HG02642 (cell line): ENCODE measurements around the gene RPTOR.
"Not testable (repeated sequence)": the region's sequence is repeated elsewhere in the genome, so short reads cannot be mapped to it uniquely, and the experiment has no call there.

Source experiments
- ATAC-seq: cut with Tn5 transposase; IDR thresholded peaks from one replicate; pipeline ENCODE4 v1.9.1; 2021; ENCODE audit warnings: mild to moderate bottlenecking; ENCODE audit not compliant: unreplicated experiment, poor library complexity

The RPTOR gene

DNA sequence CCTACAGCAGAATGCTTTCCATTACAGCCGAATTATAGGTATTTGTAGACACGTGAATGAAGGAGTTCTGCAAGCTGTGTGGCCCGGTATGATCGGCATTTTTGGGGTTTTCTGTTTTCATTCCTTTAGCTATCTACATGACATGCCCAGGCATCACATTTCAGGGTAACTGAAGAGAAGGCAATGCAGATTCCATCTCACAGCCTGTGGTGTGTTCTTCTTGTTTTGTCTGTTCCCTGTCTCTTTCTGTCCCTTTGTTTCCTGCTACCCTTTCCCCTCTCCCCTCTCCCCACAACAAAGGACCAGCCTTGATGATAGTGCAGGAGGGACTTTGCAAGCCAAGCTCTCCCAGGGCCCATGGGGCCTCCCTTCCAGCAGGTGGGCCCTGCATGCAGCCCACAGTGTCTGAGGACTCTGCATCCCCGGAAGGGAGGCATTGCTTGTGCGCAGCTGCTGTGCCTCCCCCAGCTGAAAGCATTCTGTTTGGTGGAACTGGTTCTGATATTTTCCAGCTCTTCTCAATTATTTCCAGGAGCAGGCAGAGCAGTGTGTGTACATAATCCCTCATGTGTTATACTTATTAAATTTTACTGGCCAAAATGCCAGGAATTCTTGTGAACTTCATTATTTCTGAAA, 207.4 kb downstream of the RPTOR start:
- ATAC-seq, result no peak

DNA sequence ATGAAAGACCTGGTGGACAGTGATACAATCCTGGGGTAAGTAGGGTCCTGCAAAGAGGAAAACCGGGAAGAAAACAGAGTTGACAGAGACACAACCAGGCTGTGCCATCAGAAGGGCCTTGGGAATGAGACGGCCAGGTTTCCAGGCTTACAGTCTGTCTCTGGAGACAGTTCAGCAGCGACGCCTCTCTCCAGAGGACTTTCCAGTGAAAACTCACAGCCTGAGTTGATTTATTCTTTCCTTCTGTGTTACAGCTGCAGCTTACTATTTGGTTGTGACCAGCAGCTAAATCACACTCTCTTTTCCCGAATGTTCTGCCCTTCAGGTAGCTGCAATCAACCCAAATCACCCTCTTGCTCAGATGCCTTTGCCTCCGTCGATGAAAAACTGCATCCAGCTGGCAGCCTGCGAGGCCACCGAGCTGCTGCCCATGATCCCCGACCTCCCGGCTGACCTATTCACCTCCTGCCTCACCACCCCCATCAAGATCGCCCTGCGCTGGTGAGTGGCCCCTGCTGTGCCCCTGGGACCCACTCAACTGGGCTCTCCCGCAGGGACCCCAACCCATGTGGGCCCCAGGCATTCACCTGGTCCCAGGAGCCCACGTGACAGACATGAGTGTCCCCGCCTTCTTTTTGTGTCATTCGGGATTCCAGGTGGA, 209.2 kb downstream of the RPTOR start:
- no peak for ATAC-seq

DNA sequence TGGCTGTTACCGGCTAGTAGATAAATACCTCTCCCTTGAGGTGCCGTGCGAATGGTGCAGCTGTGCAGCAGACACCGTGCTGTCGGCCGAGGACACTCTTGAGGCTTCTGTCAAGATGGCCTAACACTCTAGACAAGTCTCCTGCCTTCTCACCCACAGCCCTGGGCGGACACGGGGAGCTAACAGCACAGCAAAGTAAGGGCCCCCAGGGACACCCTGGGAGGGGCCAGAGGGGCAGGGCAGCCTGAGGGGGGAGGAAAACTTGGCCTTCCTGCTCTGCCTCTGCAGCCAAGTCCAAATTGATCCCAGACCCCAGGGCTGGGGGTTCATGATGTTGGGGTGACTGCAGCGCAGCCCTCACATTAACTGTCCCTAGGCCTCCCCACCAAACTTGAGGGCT, 210.2 kb downstream of the RPTOR start:
- ATAC-seq, result no peak

- ATAC-seq, result no peak
Measured at GRCh38 chr17:80755650-80756405, 211.2 kb downstream of the RPTOR start.

DNA sequence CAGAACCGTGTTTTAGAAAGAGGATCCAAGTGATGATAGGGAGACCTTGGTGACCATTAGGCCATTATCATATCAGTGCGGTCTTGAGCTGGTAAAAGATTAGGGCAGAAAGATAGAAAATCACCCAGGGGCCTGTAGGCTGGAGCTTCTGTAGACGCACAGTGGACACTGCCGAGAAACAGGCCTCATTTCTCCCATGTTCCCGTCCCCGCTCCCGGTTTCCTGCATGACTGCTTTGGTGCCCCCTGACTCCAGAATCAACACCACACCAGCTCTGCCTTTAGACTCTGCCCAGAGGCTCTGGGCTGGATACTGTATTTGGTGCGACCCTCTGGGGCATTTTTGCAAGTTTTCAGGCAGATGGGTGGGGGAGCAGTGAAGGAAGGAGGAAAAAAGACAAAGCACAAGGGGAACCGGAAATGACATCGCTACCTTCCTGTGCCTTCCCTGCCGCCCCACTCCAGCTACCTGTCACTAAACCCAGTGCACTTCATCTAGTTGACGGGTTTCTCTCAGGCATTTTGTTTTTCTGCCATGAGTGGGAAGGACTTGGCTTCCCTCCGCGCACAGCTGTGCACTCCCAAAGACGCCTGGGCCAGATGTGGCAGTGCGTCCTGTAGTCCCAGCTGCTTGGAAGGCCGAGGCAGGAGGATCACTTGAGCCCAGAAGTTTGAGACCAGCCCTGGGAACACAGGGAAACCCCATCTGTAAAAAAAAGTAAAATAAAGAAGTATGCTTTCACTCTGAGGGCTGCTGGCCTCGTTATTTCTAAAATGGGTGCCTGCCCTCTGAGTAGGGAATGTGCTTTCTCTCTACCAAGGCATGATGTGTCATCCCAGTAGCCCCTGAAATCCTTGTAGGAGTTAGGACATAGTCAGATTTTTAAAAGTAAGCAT, 214.1 kb downstream of the RPTOR start:
- no peak for ATAC-seq

GRCh38 chr17:80759377-80759673, 214.7 kb downstream of the RPTOR start:
- ATAC-seq, result no peak

- ATAC-seq, result no peak
Measured at GRCh38 chr17:80760511-80760911, 215.9 kb downstream of the RPTOR start.

- no peak for ATAC-seq
Measured at GRCh38 chr17:80761110-80761871, 216.7 kb downstream of the RPTOR start.

- ATAC-seq, result no peak
Measured at GRCh38 chr17:80762076-80762475, 217.4 kb downstream of the RPTOR start.

- no peak for ATAC-seq
Measured at GRCh38 chr17:80763293-80763867, 218.7 kb downstream of the RPTOR start.

- ATAC-seq, result not testable (repeated sequence)
Measured at GRCh38 chr17:80764627-80765145, 220.0 kb downstream of the RPTOR start.

DNA sequence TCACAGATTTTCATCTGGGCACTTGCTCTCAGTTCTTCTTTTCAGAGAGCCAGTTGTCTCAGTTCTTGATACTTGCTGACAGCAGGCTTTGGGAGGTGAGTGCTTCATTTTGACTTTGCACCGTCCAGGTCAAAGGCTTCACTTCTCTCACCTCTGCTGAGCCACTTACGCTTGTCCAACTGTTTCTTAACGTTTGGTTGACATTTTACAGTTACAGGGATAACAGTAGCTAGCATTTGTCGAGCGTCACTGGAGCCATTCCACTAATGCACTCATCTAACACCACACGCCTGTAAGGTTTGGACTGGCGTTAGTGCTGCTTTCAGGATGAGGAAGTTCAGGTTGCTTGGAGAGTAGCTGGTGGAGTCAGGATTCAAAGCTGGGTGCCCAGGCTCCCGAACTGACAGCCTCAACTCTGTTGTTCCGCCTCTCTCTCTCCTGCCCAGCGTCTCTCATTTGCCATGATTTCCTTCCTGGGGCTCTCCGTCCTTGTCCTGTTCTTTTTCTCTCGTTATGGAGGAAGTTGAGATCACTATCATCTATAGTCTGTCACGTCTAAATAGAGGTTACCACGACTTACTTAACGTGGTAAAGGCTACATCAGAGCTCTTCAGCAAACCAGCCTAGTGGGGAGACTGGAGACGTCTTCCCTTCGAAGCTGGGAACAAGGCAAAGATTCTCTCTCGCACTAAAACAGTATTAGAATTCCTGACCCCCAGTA, 220.8 kb downstream of the RPTOR start:
- ATAC-seq, result no peak

- ATAC-seq, result no peak
Measured at GRCh38 chr17:80766290-80766855, 221.7 kb downstream of the RPTOR start.

DNA sequence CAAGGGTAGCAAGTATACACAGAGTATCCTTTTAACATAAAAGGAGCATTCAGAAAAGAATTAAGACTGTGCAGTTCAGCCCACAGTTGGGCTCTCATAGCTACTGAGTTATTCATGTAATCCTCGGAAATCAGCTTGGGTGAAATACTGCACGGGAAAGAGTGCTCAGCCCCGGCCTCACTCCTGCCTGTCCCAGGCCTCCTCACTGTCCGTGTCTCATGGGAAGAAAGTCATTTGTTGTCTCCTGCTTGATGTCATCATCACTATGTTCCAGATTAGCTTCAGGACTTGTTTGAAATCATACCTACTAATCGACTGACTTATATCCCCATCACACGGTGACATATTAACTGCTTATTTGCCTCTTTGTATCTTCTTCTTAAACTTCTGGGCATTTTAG, 223.8 kb downstream of the RPTOR start:
- ATAC-seq, result no peak

GRCh38 chr17:80768936-80769335, 224.3 kb downstream of the RPTOR start:
- ATAC-seq, result no peak

GRCh38 chr17:80769516-80769915, 224.9 kb downstream of the RPTOR start:
- ATAC-seq, result no peak

- no peak for ATAC-seq
Measured at GRCh38 chr17:80769936-80770625, 225.4 kb downstream of the RPTOR start.
